Placental epithelial cell (primary cell): Measurements from ENCODE around the gene PLAGL2. TPM values are rescaled to one million over a fixed set of nuclear protein-coding genes. Genes with fewer than 3 reads are reported as not detected.

Experiments
- total RNA-seq: library from RNA; depleted of rRNA; stranded (reverse); fragments of >200 nt; gene quantifications from 2 replicates; pipeline ENCODE4 v1.2.3, GENCODE V29; 2012

The PLAGL2 gene
- 5.1 and 5.6 TPM in 2 replicates for total RNA-seq

DNA sequence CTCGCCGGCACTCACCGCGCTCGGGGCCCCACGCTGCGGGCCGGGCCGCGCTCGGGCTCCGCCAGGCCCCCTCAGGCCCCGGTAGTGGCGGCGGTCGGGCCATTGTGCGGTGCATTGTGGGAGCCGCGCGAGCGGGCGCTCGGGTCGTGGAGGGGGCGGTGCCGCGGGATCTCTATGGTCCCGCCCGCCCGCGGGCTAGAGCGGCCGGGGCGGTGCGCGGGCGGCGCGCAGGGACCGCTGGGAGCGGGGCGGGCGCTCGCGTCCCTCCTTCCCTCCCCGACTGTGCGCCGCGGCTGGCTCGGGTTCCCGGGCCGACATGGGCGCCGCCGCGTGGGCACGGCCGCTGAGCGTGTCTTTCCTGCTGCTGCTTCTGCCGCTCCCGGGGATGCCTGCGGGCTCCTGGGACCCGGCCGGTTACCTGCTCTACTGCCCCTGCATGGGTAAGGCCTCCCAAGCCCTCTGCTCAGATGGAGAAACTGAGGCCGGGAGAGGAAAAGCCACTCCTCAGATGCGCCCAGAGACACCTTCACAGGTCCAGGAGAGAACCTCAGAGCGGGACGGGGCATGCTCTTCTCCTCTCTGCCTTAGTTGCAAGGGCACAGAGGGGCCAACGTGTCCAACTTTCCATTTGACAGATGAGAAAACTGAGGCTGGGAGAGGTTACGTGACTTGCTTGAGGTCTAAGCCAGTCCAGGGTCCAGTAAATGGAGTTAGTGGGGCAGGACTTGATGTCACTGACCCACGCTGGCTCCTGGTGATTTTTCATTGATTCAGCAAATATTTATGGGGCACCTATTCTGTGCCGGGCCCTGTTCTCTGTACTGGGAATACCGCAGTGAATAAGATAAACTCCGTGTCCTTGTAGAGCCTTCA lies at the start of gene PLAGL2, which contains the start of gene POFUT1:
TSS of gene PLAGL2 (minus strand) at position 118 of the 873 bp plus-strand sequence. CDS start 5,565 bp downstream, outside the sequence.
TSS of gene POFUT1 (plus strand) at position 255 of the 873 bp plus-strand sequence. CDS start at position 317, 62 bp downstream.

Other genes starting within 250 kb of the PLAGL2 start
- gene XKR7, start 239.6 kb downstream of the PLAGL2 start, total RNA-seq = under 0.01 TPM in 1 of 2 replicates, not detected in the other
- gene CCM2L, start 197.3 kb downstream of the PLAGL2 start, total RNA-seq = not detected in 2 replicates
- not detected in 2 replicates for gene HCK, start 155.5 kb downstream of the PLAGL2 start, total RNA-seq
- 52.6 and 64.3 TPM in 2 replicates for gene TM9SF4, start 98.0 kb downstream of the PLAGL2 start, total RNA-seq
- gene POFUT1, start 137 bp upstream of the PLAGL2 start, total RNA-seq = 34.5 and 38.6 TPM in 2 replicates
- 16.5 and 21.5 TPM in 2 replicates for gene KIF3B, start 69.9 kb upstream of the PLAGL2 start, total RNA-seq
- gene ASXL1, start 150.6 kb upstream of the PLAGL2 start, total RNA-seq = 49.2 and 62.4 TPM in 2 replicates